AG09319 (cell line): ENCODE results near the gene CTNND2.

Experiments used
- DNase-seq: peaks from one replicate; pipeline ENCODE4 v3.0.0-alpha.2; 2010; ENCODE audit warnings: low read depth; ENCODE audit errors: extremely low read depth
- TF ChIP-seq, protein P1 (sequence below): IDR thresholded peaks from 2 replicates; pipeline ENCODE4 v1.5.1; 2011; ENCODE audit warnings: low read depth, mild to moderate bottlenecking, inconsistent platforms, low read length, moderate library complexity

Gene CTNND2

DNA sequence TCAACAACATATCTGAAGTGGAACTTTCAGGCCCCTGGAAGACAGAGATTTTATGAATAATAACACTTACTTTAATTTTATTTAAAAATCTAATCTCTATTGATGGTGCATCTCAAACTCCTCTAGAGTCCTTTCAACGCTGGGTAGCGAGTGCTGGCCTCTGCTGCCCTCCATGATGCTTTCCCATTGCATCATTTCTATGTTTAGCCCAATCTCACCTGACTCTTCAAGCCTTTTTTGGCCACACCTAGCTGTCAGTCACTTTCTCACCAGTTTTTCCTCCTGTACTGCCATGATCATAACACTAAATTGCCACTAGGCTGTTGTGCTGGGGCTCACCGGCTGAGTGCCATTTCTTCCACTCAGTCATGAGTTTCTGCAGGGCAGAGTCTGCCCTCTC lies 747.1 kb downstream of the CTNND2 start:
- TF ChIP-seq, protein P1, sequence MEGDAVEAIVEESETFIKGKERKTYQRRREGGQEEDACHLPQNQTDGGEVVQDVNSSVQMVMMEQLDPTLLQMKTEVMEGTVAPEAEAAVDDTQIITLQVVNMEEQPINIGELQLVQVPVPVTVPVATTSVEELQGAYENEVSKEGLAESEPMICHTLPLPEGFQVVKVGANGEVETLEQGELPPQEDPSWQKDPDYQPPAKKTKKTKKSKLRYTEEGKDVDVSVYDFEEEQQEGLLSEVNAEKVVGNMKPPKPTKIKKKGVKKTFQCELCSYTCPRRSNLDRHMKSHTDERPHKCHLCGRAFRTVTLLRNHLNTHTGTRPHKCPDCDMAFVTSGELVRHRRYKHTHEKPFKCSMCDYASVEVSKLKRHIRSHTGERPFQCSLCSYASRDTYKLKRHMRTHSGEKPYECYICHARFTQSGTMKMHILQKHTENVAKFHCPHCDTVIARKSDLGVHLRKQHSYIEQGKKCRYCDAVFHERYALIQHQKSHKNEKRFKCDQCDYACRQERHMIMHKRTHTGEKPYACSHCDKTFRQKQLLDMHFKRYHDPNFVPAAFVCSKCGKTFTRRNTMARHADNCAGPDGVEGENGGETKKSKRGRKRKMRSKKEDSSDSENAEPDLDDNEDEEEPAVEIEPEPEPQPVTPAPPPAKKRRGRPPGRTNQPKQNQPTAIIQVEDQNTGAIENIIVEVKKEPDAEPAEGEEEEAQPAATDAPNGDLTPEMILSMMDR = no peak
- no peak for DNase-seq

DNA sequence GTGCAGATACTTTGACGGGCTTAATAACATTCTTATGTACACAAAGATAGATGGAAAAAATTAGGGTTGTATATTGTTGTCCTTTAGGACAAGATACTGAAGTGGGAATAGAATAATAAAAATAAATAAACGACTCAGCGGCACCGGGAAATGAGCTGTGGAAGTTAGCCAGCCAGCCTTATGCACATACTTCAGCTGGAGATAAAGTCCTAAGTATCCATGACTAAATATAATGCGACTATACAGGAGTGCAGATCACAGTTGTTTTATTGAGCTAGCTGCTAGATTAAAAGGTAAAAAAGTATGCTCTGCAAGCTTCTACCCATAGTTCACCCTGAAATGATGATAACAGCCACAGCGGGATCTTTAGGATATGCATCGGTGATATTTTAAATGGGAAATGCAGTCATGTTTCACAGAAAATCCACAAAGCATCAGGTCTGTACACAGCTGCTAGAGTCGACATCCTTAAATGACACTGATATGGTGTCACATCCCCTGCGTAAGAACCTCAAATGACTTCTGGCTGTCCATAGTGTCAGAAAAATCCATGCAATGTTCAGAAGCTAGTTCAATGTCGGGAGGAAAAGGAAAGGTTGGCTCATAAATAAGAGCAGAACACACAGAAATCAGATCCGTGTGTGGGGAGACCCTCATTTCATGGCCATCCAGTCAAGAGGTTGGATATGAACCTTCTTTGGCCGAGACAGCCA lies 750.4 kb downstream of the CTNND2 start:
- DNase-seq = no peak

DNA sequence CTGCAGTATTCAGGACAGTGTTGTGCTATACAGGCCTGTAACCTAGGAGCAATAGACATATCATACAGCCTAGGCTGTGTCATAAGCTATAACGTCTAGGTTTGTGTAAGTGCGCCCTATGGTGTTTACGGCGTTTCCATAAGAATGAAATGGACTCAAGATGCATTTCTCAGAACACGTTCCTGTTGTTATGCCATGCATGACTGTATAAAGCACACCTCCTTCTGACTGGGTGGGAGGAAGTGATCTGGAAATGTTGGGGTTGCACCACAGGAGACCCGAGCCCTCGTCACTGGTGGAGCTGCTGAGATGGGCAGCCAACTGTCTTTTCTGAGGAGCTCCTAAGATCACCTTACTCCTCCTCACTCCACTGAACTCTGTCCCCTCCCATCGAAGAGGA lies 751.9 kb downstream of the CTNND2 start:
- TF ChIP-seq, protein P1 = no peak
- DNase-seq = no peak

More for the DNA sequence above, 750.4 kb downstream of the CTNND2 start:
- TF ChIP-seq, protein P1 = no peak

DNA sequence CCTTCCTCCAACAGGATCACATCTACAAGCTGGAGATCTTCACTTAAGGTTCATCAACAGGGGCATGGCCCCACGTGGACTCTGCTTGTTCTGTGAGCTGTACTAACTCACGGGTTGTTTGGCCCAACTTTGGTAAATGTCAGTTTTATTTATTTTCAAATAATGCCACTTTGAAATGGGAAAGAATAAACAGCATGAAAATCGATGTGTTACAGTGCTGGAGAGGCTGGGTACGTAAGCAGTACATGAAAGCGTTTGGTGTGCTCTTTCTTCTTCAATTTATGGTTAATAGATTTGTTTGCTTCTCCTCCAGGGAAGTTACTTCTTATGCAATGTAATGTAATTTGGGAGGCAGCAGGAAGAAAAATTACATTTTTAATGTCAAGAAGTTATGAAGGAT lies 753.3 kb downstream of the CTNND2 start:
- TF ChIP-seq, protein P1 = no peak

DNA sequence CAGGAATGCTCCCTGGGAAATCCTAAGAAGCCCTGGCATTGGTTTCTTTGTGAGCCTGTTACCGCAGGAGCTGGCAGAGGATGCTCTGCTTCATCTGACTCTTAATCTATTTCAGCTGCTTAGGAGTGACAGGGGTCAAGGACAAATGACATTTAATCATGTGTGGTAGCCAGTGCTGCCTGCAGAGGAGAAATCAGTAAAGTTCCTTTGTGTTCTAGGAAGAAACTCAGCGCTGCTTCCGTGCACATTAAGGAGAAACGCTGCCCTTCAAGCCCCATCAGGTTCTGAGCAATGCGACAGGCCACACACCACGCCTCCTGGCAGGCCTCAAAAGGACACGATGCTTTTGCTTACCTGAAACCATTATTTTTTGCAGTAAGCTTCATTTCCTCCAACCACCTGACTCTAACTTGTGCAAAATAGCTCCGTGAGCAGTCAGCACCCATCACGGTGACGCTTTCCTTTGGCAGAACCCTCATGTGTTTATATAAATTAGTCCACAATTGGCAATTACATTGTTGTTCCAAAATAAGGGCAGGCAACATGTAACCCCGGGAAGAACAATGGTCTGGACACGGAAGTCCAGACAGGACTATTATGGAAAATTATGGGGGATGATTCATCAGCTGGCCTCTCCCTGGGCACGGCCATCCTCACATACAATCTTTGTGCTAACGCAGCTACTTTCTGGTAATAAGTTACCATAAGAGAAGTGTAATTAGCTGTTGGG lies 755.3 kb downstream of the CTNND2 start:
- DNase-seq = no peak
- TF ChIP-seq, protein P1 = no peak

More for the DNA sequence above, 753.3 kb downstream of the CTNND2 start:
- no peak for DNase-seq

DNA sequence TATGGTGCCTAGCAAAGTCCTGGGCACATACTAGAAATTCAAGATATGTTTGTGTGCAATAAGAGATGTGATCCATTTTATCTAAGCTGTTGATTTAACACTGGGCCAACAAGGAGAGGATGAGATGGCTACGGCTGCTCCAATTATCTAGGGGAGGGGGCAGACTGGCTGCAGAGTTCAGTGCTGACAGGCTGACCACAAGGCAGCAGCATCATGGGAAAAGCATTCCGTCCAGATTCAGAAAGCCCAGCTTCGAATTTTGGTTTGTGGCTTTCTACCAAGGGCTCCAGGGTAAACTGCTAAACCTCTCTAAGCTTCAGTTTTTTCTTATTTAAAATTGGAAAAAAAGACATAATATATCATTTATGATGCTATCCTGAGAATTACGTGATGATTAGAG lies 758.1 kb downstream of the CTNND2 start:
- TF ChIP-seq, protein P1 = no peak
- no peak for DNase-seq

DNA sequence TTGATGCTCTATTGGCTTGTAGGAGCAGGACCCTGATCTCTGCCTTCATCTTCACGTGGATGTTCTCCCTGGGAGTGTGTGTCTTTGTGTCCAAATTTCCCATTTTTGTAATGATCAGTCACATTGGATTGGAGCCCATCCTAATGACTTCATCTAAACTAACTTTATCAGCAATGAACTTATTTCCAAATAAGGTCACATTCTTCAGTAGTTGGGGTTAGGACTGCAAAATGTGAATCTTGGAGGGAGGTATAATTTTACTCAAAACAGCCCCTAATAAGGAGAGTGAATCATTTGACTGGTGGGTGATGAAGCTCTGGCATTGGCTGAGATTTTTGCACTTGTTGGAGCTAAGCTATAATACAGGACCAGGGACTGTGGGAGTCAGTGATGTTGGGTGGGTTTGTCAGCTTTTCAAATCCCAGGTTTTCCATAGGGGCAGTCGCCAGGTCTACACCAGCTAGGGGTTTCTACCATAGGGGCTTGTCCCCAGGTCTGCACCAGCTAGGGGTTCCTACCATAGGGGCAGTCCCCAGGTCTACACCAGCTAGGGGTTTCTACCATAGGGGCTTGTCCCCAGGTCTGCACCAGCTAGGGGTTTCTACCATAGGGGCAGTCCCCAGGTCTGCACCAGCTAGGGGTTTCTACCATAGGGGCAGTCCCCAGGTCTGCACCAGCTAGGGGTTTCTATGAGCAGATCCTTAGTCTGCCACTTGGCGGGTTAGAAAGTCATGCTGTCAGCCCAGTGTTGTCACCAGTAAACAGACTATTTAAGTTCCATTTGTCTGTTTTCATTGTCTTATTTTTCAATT lies 760.6 kb downstream of the CTNND2 start:
- DNase-seq = no peak
- TF ChIP-seq, protein P1 = no peak
